ENCODE measurements around the gene IFFO2.

DNA sequence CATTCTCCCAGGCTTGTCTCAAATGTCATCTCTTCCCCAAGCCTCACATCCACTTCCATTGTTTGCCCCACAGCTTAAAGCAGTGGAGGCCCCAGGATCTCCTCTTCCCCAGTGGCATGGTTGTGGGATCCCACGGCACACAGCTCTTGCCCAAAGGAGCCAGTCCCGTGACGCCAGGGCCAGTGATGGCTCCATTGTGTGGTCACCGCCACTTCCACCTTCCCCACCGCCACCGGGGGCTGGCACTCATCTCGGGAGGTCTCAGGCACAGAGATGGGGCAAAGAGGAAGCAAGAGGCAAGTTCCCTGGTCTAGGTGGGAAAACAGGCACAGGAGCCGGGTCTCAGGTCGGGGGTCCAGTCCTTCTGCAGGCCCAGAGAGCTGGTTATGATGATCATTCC lies 31.2 kb downstream of the IFFO2 start:
- TF ChIP-seq, protein P1, sequence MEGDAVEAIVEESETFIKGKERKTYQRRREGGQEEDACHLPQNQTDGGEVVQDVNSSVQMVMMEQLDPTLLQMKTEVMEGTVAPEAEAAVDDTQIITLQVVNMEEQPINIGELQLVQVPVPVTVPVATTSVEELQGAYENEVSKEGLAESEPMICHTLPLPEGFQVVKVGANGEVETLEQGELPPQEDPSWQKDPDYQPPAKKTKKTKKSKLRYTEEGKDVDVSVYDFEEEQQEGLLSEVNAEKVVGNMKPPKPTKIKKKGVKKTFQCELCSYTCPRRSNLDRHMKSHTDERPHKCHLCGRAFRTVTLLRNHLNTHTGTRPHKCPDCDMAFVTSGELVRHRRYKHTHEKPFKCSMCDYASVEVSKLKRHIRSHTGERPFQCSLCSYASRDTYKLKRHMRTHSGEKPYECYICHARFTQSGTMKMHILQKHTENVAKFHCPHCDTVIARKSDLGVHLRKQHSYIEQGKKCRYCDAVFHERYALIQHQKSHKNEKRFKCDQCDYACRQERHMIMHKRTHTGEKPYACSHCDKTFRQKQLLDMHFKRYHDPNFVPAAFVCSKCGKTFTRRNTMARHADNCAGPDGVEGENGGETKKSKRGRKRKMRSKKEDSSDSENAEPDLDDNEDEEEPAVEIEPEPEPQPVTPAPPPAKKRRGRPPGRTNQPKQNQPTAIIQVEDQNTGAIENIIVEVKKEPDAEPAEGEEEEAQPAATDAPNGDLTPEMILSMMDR (IDR thresholded peaks at IDR 0.05; ENCODE audit: low read depth, low read length, poor library complexity, severe bottlenecking): no peak
- no peak for TF ChIP-seq EZH2phosphoT487 (IDR thresholded peaks at IDR 0.05; ENCODE audit: borderline replicate concordance, low read length)

Measured in DOHH2 (cell line).